Measurements from ENCODE around the gene UBE3D. TPM values are rescaled to one million over a fixed set of nuclear protein-coding genes. Genes with fewer than 3 reads are reported as not detected.

Gene UBE3D
- total RNA-seq, 2 experiments from 2014 or later, result 4.1 to 4.2 TPM

DNA sequence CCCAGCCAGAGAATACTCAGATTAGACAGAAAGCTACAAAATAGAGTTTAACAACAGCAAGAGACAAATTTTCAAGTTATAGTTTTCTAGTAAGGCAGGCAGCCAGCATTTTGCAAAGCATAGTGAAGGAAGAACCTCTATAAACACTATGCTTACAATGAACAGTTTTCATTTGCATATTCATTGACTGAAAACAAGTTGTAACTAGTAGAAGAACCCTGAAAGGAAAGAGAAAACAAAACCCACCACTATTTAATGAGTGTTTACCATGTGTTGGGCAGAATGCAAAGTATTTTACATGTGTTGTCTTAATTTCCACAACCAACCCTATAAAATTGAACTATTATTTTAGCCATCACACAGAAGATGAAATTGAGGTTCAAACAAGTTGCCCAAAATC lies 196.1 kb downstream of the UBE3D start:
- no peak overlapping the region for H3K4me3 Mint-ChIP-seq
- intact Hi-C loops (cut with DNase I, micrococcal nuclease), result no loop called here
- no peaks in the 10 kb centered on the region for H3K4me1 Mint-ChIP-seq (ENCODE audit: low read depth)
- H3K27ac Mint-ChIP-seq, result no peak overlapping the region
- Histone ChIP-seq H3K4me1 (ENCODE audit: insufficient read depth, low read length) (no peaks in the 10 kb centered on the region), H3K9me3 (ENCODE audit: control insufficient read depth in 1 of 2, insufficient read depth in 1 of 2, low read length in 2 of 2) (no peaks in the 10 kb centered on the region), H3K27me3 (ENCODE audit: control insufficient read depth in 1 of 2, insufficient read depth in 2 of 2, low read length in 2 of 2) (no peaks in the 10 kb centered on the region), H3K36me3 (ENCODE audit: insufficient read depth, low read length) (no peaks in the 10 kb centered on the region), H3K27ac (ENCODE audit: low read depth in 1 of 2, low read length in 2 of 2) (no peak overlapping the region), H3K4me3 (ENCODE audit: low read length) (no peak overlapping the region)
- ATAC-seq (ENCODE audit: poor library complexity) (no peak), DNase-seq (no peak)
- TF ChIP-seq, protein P1, sequence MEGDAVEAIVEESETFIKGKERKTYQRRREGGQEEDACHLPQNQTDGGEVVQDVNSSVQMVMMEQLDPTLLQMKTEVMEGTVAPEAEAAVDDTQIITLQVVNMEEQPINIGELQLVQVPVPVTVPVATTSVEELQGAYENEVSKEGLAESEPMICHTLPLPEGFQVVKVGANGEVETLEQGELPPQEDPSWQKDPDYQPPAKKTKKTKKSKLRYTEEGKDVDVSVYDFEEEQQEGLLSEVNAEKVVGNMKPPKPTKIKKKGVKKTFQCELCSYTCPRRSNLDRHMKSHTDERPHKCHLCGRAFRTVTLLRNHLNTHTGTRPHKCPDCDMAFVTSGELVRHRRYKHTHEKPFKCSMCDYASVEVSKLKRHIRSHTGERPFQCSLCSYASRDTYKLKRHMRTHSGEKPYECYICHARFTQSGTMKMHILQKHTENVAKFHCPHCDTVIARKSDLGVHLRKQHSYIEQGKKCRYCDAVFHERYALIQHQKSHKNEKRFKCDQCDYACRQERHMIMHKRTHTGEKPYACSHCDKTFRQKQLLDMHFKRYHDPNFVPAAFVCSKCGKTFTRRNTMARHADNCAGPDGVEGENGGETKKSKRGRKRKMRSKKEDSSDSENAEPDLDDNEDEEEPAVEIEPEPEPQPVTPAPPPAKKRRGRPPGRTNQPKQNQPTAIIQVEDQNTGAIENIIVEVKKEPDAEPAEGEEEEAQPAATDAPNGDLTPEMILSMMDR (IDR thresholded peaks at IDR 0.05), result no peak
- no peaks in the 10 kb centered on the region for H3K9me3 Mint-ChIP-seq
- POLR2A ChIA-PET, result no interaction called here
- CTCF ChIA-PET, result no interaction called here
- H3K27me3 Mint-ChIP-seq, result no peaks in the 10 kb centered on the region
- no peaks in the 10 kb centered on the region for H3K36me3 Mint-ChIP-seq (ENCODE audit: low read depth)

DNA sequence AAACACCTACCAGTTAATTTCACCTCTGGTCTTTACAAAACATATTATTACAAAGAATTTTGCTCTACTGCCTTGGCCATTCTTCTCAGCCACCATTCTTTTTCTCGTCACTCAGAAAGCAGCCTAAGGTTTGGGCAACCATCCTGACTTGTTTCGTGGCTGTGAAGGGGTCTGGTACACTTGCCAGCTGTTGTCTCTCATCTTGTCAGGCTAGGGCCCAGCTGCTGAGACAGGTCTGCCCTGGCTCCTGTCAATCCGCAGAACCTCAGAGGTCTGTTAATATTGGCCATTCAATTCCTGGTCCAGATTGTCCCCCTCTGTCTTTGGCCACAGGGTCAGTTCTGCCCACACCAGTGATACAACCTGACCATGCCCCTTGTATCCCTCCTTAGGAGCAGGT lies 197.7 kb downstream of the UBE3D start:
- no peaks in the 10 kb centered on the region for H3K27me3 ChIP-seq (ENCODE audit: control insufficient read depth in 1 of 2, insufficient read depth in 2 of 2, low read length in 2 of 2)
- ChIA-PET POLR2A (no interaction called here), CTCF (no interaction called here)
- H3K4me1 Mint-ChIP-seq (ENCODE audit: low read depth), result no peaks in the 10 kb centered on the region
- H3K27ac Mint-ChIP-seq, result no peak overlapping the region
- ATAC-seq (ENCODE audit: poor library complexity) (no peak), DNase-seq (no peak)
- no peak overlapping the region for H3K4me3 Mint-ChIP-seq
- no peaks in the 10 kb centered on the region for H3K9me3 Mint-ChIP-seq
- no peak overlapping the region for H3K27ac ChIP-seq (ENCODE audit: low read depth in 1 of 2, low read length in 2 of 2)
- H3K27me3 Mint-ChIP-seq, result no peaks in the 10 kb centered on the region
- H3K9me3 ChIP-seq (ENCODE audit: control insufficient read depth in 1 of 2, insufficient read depth in 1 of 2, low read length in 2 of 2), result no peaks in the 10 kb centered on the region
- no peak overlapping the region for H3K4me3 ChIP-seq (ENCODE audit: low read length)
- H3K36me3 ChIP-seq (ENCODE audit: insufficient read depth, low read length), result no peaks in the 10 kb centered on the region
- TF ChIP-seq, protein P1 (IDR thresholded peaks at IDR 0.05), result no peak
- H3K4me1 ChIP-seq (ENCODE audit: insufficient read depth, low read length), result no peaks in the 10 kb centered on the region
- H3K36me3 Mint-ChIP-seq (ENCODE audit: low read depth), result no peaks in the 10 kb centered on the region
- intact Hi-C loops (cut with DNase I, micrococcal nuclease), result no loop called here

GRCh38 chr6:82866446-82866845 lies 199.2 kb downstream of the UBE3D start:
- no peaks in the 10 kb centered on the region for H3K9me3 Mint-ChIP-seq
- Histone ChIP-seq H3K36me3 (ENCODE audit: insufficient read depth, low read length) (no peaks in the 10 kb centered on the region), H3K9me3 (ENCODE audit: control insufficient read depth in 1 of 2, insufficient read depth in 1 of 2, low read length in 2 of 2) (no peaks in the 10 kb centered on the region), H3K4me3 (ENCODE audit: low read length) (no peak overlapping the region), H3K27me3 (ENCODE audit: control insufficient read depth in 1 of 2, insufficient read depth in 2 of 2, low read length in 2 of 2) (no peaks in the 10 kb centered on the region), H3K4me1 (ENCODE audit: insufficient read depth, low read length) (no peaks in the 10 kb centered on the region), H3K27ac (ENCODE audit: low read depth in 1 of 2, low read length in 2 of 2) (no peak overlapping the region)
- H3K27ac Mint-ChIP-seq, result no peak overlapping the region
- TF ChIP-seq, protein P1 (IDR thresholded peaks at IDR 0.05), result no peak
- H3K4me1 Mint-ChIP-seq (ENCODE audit: low read depth), result no peaks in the 10 kb centered on the region
- ChIA-PET CTCF (no interaction called here), POLR2A (no interaction called here)
- DNase-seq, result no peak
- no peak overlapping the region for H3K4me3 Mint-ChIP-seq
- no peaks in the 10 kb centered on the region for H3K27me3 Mint-ChIP-seq
- H3K36me3 Mint-ChIP-seq (ENCODE audit: low read depth), result no peaks in the 10 kb centered on the region
- intact Hi-C loops (cut with DNase I, micrococcal nuclease), result no loop called here
- ATAC-seq (ENCODE audit: poor library complexity), result no peak

Data from CD4-positive, alpha-beta T cell (primary cell).